Measurements from ENCODE around the gene CBLIF. TPM values are rescaled to one million over a fixed set of nuclear protein-coding genes. Genes with fewer than 3 reads are reported as not detected.

The CBLIF gene
- total and polyA plus RNA-seq, 4 donors: not detected

DNA sequence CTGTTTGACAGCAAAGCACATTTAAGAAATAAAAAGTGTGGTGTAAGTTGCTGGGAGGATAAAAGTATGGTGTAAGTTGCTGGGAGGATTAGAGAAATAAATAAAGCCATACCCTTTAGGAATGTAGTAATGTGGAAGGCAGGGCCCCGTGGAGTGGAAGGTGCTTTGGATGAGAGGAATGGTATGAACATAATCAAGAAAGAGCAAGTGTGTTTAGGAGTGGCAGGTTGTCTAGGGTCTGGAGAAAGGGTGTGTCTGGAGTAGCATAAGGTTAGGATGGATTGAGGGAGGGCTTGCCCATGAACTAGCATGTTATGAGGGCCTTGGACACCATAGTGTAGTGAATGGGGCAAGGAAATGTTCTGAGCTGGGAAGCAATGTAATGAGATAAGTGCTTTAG is 52.8 kb downstream of the CBLIF start:
- Histone ChIP-seq H3K9ac (ENCODE audit: low read depth in 1 of 2, low read length in 2 of 2) (no peak overlapping the region), H3K27ac (ENCODE audit: low read depth in 1 of 2, low read length in 2 of 2) (no peak overlapping the region), H3K4me3 (ENCODE audit: low read depth in 1 of 3, low read length in 3 of 3) (no peak overlapping the region), H3K4me1 (ENCODE audit: control insufficient read depth in 4 of 4, insufficient read depth in 4 of 4, low read length in 3 of 4) (no peaks in the 10 kb centered on the region), H3K27me3 (ENCODE audit: control insufficient read depth in 4 of 4, insufficient read depth in 4 of 4, low read length in 3 of 4) (no peaks in the 10 kb centered on the region), H3K36me3 (ENCODE audit: control insufficient read depth in 4 of 4, insufficient read depth in 3 of 4, low read depth in 1 of 4, low read length in 3 of 4) (peaks cover under 1 to 19% (median 14%) of the 10 kb centered on the region in 4 donors), H3K9me3 (ENCODE audit: control insufficient read depth in 4 of 4, low read length in 3 of 4) (no peaks in the 10 kb centered on the region)
- TF ChIP-seq GABPA (IDR thresholded peaks at IDR 0.05 in 1 of 2, conservative IDR thresholded peaks at IDR 0.05 in 1 of 2): no peak
- no peak for TF ChIP-seq NR2F2 (IDR thresholded peaks at IDR 0.05)
- no peak for TF ChIP-seq REST (IDR thresholded peaks at IDR 0.05)
- TF ChIP-seq FOXA1 (IDR thresholded peaks at IDR 0.05): no peak
- no peak for TF ChIP-seq RXRA (IDR thresholded peaks at IDR 0.05)
- TF ChIP-seq EGR1 (IDR thresholded peaks at IDR 0.05; ENCODE audit: low read depth in 2 of 2): no peak
- no peak for TF ChIP-seq SP1 (IDR thresholded peaks at IDR 0.05)
- no peak for TF ChIP-seq ZBTB33 (IDR thresholded peaks at IDR 0.05)
- TF ChIP-seq FOXA2 (IDR thresholded peaks at IDR 0.05): no peak
- no peak for TF ChIP-seq HNF4A (conservative IDR thresholded peaks at IDR 0.05)
- TF ChIP-seq RAD21 (IDR thresholded peaks at IDR 0.05): no peak
- no peak for TF ChIP-seq MAX (IDR thresholded peaks at IDR 0.05)
- no peak for TF ChIP-seq YY1 (IDR thresholded peaks at IDR 0.05)
- TF ChIP-seq, protein P1, sequence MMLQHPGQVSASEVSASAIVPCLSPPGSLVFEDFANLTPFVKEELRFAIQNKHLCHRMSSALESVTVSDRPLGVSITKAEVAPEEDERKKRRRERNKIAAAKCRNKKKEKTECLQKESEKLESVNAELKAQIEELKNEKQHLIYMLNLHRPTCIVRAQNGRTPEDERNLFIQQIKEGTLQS (IDR thresholded peaks at IDR 0.05): no peak
- no peak for TF ChIP-seq HNF4G (IDR thresholded peaks at IDR 0.05)
- TF ChIP-seq TAF1 (conservative IDR thresholded peaks at IDR 0.05): no peak
- TF ChIP-seq JUND (IDR thresholded peaks at IDR 0.05): no peak
- TF ChIP-seq, protein P2, sequence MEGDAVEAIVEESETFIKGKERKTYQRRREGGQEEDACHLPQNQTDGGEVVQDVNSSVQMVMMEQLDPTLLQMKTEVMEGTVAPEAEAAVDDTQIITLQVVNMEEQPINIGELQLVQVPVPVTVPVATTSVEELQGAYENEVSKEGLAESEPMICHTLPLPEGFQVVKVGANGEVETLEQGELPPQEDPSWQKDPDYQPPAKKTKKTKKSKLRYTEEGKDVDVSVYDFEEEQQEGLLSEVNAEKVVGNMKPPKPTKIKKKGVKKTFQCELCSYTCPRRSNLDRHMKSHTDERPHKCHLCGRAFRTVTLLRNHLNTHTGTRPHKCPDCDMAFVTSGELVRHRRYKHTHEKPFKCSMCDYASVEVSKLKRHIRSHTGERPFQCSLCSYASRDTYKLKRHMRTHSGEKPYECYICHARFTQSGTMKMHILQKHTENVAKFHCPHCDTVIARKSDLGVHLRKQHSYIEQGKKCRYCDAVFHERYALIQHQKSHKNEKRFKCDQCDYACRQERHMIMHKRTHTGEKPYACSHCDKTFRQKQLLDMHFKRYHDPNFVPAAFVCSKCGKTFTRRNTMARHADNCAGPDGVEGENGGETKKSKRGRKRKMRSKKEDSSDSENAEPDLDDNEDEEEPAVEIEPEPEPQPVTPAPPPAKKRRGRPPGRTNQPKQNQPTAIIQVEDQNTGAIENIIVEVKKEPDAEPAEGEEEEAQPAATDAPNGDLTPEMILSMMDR (IDR thresholded peaks at IDR 0.05; ENCODE audit: low read depth, low read length, missing input control): no peak
- DNase-seq (ENCODE audit: low spot score): no peak
- 87% methylated on average over 1 of the region's 1 CpG for WGBS
